HFFc6 (cell line): ENCODE data around the gene ZFYVE28. TPM values are rescaled to one million over a fixed set of nuclear protein-coding genes. Genes with fewer than 3 reads are reported as not detected.

ENCODE experiments used
- DNase-seq: peaks from one replicate; pipeline ENCODE4 v3.0.0-alpha.2; 2018
- H3K27ac Mint-ChIP-seq: 2 replicates; pipeline ENCODE4 v1.8.0; 2020; ENCODE audit warnings: mild to moderate bottlenecking, mixed read lengths
- H3K27me3 Mint-ChIP-seq: 2 replicates; pipeline ENCODE4 v1.8.0; 2021; ENCODE audit warnings: mild to moderate bottlenecking, moderate library complexity, mixed read lengths; ENCODE audit not compliant: insufficient read depth
- H3K36me3 Mint-ChIP-seq: 2 replicates; pipeline ENCODE4 v1.8.0; 2021; ENCODE audit warnings: low read depth, mixed read lengths
- H3K4me1 Mint-ChIP-seq: 2 replicates; pipeline ENCODE4 v1.8.0; 2020; ENCODE audit warnings: low read depth, mixed read lengths
- H3K4me3 Mint-ChIP-seq: 2 replicates; pipeline ENCODE4 v1.8.0; 2020; ENCODE audit warnings: mild to moderate bottlenecking, moderate library complexity, mixed read lengths
- H3K9me3 Mint-ChIP-seq: 2 replicates; pipeline ENCODE4 v1.8.0; 2020; ENCODE audit warnings: mild to moderate bottlenecking, mixed read lengths
- total RNA-seq, 6 experiments: library from RNA; stranded (reverse); fragmentation: NEBNext Ultra II Directional; extraction: Animal tissue kit (Norgen Biotek cat#: 25700); gene quantifications; 2 replicates in 1 of 6; 3 replicates in 5 of 6; pipeline ENCODE4 v1.2.3, GENCODE V29; 2021
- TF ChIP-seq, protein P1 (sequence below): fragments of 200-600 bp; sonication (generic); IDR thresholded peaks from 2 replicates; pipeline ENCODE4 v1.5.0; 2021; ENCODE audit warnings: antibody characterized with exemption, mild to moderate bottlenecking

ZFYVE28 gene
- total RNA-seq, 6 experiments from 2014 or later = 1.8 to 5.4 (median 2.2) TPM

- Mint-ChIP-seq H3K36me3 (no peaks in the 10 kb centered on the region), H3K4me1 (no peaks in the 10 kb centered on the region), H3K9me3 (no peaks in the 10 kb centered on the region), H3K4me3 (no peak overlapping the region), H3K27me3 (peaks cover 2% of the 10 kb centered on the region), H3K27ac (no peak overlapping the region)
- TF ChIP-seq, protein P1, sequence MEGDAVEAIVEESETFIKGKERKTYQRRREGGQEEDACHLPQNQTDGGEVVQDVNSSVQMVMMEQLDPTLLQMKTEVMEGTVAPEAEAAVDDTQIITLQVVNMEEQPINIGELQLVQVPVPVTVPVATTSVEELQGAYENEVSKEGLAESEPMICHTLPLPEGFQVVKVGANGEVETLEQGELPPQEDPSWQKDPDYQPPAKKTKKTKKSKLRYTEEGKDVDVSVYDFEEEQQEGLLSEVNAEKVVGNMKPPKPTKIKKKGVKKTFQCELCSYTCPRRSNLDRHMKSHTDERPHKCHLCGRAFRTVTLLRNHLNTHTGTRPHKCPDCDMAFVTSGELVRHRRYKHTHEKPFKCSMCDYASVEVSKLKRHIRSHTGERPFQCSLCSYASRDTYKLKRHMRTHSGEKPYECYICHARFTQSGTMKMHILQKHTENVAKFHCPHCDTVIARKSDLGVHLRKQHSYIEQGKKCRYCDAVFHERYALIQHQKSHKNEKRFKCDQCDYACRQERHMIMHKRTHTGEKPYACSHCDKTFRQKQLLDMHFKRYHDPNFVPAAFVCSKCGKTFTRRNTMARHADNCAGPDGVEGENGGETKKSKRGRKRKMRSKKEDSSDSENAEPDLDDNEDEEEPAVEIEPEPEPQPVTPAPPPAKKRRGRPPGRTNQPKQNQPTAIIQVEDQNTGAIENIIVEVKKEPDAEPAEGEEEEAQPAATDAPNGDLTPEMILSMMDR = no peak
- no peak for DNase-seq
These were observed 24.8 kb upstream of the ZFYVE28 start for GRCh38 chr4:2443061-2443730.

- Mint-ChIP-seq H3K4me3 (no peak overlapping the region), H3K36me3 (no peaks in the 10 kb centered on the region), H3K27me3 (peaks cover 2% of the 10 kb centered on the region), H3K4me1 (no peaks in the 10 kb centered on the region), H3K9me3 (no peaks in the 10 kb centered on the region), H3K27ac (no peak overlapping the region)
- DNase-seq = no peak
- TF ChIP-seq, protein P1 = no peak
These were observed 23.9 kb upstream of the ZFYVE28 start for GRCh38 chr4:2442175-2442993.

- no peak overlapping the region for H3K4me3 Mint-ChIP-seq
- no peaks in the 10 kb centered on the region for H3K9me3 Mint-ChIP-seq
- TF ChIP-seq, protein P1 = peak; percentile 86
- peaks cover 2% of the 10 kb centered on the region for H3K27me3 Mint-ChIP-seq
- H3K36me3 Mint-ChIP-seq = no peaks in the 10 kb centered on the region
- H3K27ac Mint-ChIP-seq = no peak overlapping the region
- peaks cover under 1% of the 10 kb centered on the region; the same call in 1 of the 2 replicates for H3K4me1 Mint-ChIP-seq
- DNase-seq = peak; percentile 24
These were observed 23.1 kb upstream of the ZFYVE28 start for GRCh38 chr4:2441393-2442174.

DNA sequence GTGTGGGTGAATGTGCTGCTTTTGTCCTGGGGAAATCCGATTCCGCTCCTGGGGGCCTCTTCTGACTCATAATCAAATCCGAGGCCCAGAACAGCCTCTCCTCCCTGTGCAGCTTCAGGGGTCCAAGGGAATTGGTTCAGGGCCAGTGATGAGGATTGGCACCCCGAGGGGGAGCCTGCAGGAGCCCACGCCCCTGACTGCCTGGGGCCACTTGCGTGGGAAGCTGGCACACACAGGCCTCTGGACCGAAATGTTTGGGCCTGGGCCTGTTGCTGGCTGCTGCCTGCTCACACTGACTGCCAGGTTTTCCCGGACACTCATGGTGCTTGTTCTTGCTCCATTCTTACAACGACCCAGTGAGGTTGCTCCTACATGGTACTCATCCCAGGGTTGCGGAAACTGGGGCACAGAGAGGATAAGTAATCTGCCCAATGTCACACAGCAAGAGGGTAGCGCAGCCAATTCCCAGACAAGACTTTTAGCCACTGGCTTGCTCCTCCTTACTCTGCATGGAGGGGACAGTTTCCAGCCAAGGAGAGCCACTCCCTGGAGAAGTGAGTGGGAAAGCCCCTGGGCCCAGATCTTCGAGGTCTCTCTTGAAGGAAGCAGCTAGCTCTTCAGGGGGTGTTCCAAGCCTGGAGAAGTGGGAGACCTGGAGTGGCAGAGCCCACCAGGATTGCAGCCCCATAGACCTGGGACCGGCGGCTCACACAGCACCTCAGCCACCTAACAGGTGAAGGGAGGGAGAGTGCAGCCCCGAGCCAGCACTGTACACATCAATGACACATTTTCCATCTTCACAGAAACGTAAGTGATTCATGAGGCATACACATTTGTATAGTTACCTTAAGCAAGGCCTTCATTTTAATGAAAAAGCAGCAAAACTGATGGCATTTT, 20.6 kb upstream of the ZFYVE28 start:
- no peak overlapping the region for H3K4me3 Mint-ChIP-seq
- H3K27me3 Mint-ChIP-seq = no peaks in the 10 kb centered on the region; the same call in 1 of the 2 replicates
- TF ChIP-seq, protein P1 = no peak
- H3K27ac Mint-ChIP-seq = no peak overlapping the region
- peaks cover 7% of the 10 kb centered on the region; the same call in 1 of the 2 replicates for H3K4me1 Mint-ChIP-seq
- DNase-seq = no peak
- H3K9me3 Mint-ChIP-seq = no peaks in the 10 kb centered on the region
- H3K36me3 Mint-ChIP-seq = no peaks in the 10 kb centered on the region
